Measurements from ENCODE around the gene CMIP.

The CMIP gene

DNA sequence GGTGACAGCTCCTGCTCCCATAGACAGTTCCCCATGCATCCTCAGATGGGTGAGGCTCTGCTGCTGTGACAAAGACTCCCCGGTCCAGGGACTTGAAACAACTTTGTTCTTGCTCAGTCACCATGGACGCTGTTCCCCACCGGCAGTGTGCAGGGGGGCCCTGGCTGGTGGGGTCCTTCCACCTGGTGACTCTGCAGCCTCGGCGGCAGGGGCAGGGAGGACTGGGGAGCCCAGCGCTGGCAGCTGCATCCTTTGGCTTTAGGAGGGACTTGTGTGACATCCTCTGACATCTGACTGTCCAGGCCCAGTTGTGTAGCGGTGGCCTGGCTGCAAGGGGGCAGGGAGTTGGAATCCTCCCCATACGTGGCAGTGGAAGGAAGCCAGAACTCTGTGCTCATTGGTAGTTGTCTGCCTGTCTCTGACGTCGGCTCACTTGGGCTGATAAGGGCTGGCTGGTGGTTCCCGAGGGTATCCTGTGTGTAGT, 107.3 kb downstream of the CMIP start:
- no peak for ATAC-seq
- H3K27ac Mint-ChIP-seq: peak overlapping the region; percentile 18
- no peak overlapping the region for H3K4me3 Mint-ChIP-seq
- H3K4me1 Mint-ChIP-seq: peaks cover 66% of the 10 kb centered on the region
- H3K27me3 Mint-ChIP-seq: no peaks in the 10 kb centered on the region
- peaks cover 19% of the 10 kb centered on the region for H3K36me3 Mint-ChIP-seq
- H3K9me3 Mint-ChIP-seq: no peaks in the 10 kb centered on the region

DNA sequence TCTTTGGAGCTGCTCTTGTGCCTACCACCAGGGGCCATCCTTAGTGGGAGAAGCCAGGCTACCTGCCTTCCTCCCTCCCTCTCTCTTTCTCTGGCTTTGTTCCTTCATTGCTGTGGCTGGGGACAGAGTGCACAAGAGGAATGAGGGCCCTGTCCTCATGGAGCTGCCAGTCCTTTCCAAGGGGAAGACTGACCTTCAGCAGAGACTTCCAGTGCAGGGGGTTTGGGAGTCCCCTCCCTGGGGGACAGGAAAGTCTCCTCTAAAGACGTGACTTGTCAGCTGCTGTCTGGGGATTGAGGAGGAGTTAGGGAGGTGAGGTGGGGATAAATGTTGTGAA, 108.1 kb downstream of the CMIP start:
- Mint-ChIP-seq H3K27ac (peak overlapping the region; percentile 18), H3K9me3 (no peaks in the 10 kb centered on the region), H3K4me3 (no peak overlapping the region), H3K36me3 (peaks cover 20% of the 10 kb centered on the region), H3K4me1 (peaks cover 62% of the 10 kb centered on the region), H3K27me3 (no peaks in the 10 kb centered on the region)
- ATAC-seq: no peak

DNA sequence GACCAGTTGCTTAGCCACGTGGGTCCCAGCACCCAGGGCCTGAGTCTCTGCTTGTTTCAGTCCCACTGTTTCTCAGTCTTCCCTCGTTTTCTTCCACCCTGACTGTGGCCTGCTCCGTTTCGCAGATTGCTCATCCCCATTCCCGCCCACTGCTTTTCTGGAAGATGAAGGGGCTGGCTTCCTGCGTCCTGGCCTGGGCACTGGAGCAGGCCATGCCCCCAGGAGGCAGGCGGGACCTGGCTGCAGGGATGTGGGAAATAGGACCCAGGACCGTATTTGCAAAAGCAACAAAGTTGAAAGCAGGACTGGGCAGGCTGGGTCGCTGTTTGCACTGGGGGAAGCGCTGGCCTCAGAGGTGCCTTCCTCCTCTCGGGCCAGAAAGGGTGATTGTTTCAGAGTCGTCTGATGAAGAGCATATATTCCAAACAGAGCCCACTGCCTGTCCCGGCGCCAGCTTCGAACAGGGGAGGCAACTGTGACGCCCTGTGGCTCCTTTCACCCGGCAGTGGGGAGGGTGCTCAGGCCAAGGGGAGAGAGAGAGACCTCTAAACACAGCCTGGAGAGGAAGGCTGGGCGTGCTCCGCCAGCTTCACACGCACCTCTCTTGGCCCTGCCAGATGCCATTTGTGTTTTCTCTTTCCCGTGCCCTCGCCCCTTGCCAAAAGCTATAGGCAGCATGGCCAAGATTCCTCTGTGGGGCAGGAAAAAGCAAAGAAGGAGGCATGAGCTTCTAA, 108.6 kb downstream of the CMIP start:
- peaks cover 25% of the 10 kb centered on the region for H3K36me3 Mint-ChIP-seq
- H3K27ac Mint-ChIP-seq: no peak overlapping the region
- H3K27me3 Mint-ChIP-seq: no peaks in the 10 kb centered on the region
- no peak for ATAC-seq
- no peaks in the 10 kb centered on the region for H3K9me3 Mint-ChIP-seq
- H3K4me1 Mint-ChIP-seq: peaks cover 67% of the 10 kb centered on the region
- H3K4me3 Mint-ChIP-seq: no peak overlapping the region

DNA sequence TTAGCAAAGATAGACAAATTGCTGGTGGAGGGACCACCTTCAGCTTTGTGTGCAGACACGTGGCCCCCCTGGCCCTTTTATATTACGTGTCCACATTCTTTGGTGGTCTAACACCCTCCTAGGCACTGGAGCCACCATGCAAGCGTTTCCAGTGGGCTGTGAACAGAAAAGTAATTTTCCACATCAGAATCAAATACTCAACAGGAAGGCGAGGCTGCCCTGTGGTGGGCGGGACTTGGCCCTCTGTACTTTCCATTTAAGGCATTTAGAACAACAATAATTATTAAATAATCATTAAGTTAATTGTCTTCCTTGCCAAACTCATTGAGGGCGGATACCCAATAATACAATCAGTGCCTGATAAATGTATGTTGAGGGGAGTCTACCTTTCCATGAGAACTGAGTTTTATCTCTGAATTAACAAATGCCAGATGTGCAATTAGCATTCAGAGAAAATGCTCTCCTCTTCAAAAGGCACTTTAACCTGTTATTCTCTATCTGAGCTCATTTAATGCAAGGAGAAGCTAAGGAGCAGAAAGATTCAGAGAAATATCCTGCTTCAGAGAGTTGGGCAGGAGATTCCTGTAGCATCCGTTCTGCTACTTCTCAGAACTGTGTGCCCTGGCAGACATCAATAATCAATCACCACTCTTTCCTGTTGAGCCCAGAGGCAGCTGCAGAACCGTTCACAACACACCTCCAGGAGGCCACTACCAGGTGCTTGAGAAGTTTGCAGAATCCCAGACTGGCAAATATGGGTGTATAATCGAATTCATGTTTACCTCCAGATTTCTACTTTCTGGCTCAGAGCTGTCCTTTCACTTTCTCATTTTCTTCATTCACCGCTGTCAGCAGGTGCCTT, 109.4 kb downstream of the CMIP start:
- Mint-ChIP-seq H3K27me3 (no peaks in the 10 kb centered on the region), H3K36me3 (peaks cover 25% of the 10 kb centered on the region), H3K4me1 (peaks cover 68% of the 10 kb centered on the region), H3K9me3 (no peaks in the 10 kb centered on the region), H3K27ac (no peak overlapping the region), H3K4me3 (no peak overlapping the region)
- no peak for ATAC-seq

DNA sequence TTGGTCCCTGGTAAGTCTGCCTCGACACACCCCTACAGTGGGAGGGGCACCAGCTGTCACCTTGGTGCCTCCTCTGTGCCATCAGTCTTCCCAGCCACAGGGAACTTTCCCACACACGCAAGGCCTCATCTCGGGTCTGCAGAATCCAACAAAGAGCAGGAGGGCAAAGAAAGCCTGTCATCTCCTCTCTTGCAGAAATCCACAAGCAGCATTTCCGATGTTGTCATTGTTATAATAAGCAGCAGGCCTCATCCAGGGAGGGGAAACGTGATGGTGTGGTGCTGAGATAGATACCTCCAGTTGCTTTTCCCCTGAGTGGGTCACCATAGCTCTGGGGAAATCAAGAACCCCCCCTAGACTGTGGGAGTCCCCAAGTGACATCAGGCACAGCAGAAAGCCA, 110.4 kb downstream of the CMIP start:
- ATAC-seq: no peak
- H3K9me3 Mint-ChIP-seq: no peaks in the 10 kb centered on the region
- peaks cover 61% of the 10 kb centered on the region for H3K4me1 Mint-ChIP-seq
- H3K27ac Mint-ChIP-seq: no peak overlapping the region
- no peaks in the 10 kb centered on the region for H3K27me3 Mint-ChIP-seq
- H3K36me3 Mint-ChIP-seq: peaks cover 25% of the 10 kb centered on the region
- H3K4me3 Mint-ChIP-seq: no peak overlapping the region

DNA sequence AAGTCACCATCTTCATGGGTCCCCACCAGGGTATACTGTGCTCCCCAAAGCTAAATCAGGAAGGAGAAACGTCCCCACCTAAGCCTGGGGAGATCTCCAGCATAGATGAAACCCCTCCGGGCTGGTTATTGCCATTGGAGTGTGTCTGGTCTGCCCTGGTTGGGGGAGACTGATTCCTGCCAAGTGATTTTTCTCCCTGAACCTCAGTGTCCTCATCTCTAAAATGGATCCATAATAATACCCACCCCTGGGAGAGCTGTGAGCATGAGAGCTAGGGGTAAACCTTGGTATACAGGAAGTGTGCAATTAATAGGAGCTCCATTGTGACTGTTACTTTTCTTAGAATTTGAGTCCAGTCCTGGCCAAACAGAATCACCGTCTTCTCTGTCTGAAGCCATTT, 111.1 kb downstream of the CMIP start:
- ATAC-seq: no peak
- Mint-ChIP-seq H3K9me3 (no peaks in the 10 kb centered on the region), H3K4me1 (peaks cover 57% of the 10 kb centered on the region), H3K27ac (no peak overlapping the region), H3K4me3 (no peak overlapping the region), H3K36me3 (peaks cover 22% of the 10 kb centered on the region), H3K27me3 (no peaks in the 10 kb centered on the region)

DNA sequence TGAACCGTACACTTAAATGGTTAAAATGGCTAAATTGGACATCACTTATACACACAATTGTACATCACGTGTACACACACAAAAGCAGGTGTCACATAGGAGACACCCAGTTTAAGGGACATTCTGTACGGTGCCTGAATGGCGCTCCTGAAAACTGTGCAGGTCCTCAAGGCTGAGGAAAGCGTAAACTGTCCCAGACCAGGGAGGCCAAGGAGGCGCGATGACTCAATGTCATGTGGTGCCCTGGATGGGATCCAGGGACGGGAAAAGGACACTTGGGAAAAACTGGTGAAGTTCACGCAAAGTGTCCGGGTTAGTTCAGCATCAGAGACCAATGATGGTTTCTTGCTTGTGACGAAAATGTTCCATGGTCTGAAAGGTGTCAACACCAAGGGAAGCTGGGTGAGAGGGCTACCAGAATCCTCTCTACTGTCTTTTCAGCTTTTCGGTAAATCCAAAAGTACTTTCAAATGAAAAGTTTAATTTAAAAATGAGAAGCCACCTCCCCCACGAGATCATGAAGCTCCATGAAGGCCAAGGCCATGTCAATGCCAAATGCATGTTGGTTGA, 112.2 kb downstream of the CMIP start:
- H3K4me1 Mint-ChIP-seq: peaks cover 57% of the 10 kb centered on the region
- no peaks in the 10 kb centered on the region for H3K9me3 Mint-ChIP-seq
- peaks cover 16% of the 10 kb centered on the region for H3K36me3 Mint-ChIP-seq
- no peak for ATAC-seq
- H3K27me3 Mint-ChIP-seq: no peaks in the 10 kb centered on the region
- H3K4me3 Mint-ChIP-seq: no peak overlapping the region
- no peak overlapping the region for H3K27ac Mint-ChIP-seq

DNA sequence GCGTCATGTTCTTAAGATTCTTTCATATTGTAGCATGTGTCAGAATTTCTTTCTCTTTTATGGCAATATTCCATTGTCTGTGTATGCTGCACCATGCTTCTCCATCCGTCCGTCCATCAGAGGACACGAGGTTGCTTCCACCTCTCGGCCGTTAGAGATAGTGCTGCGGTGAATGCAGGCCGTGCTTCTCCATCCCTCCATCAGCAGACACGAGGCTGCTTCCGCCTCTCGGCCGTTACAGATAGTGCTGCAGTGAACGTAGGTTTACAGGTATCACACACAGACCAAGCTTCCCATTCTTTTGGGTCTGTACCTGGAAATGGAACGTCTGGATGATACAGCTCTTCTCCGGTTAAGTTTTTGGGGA, 113.5 kb downstream of the CMIP start:
- Mint-ChIP-seq H3K27me3 (no peaks in the 10 kb centered on the region), H3K36me3 (peaks cover 16% of the 10 kb centered on the region), H3K9me3 (no peaks in the 10 kb centered on the region), H3K27ac (no peak overlapping the region), H3K4me1 (peaks cover 50% of the 10 kb centered on the region), H3K4me3 (no peak overlapping the region)
- no peak for ATAC-seq

DNA sequence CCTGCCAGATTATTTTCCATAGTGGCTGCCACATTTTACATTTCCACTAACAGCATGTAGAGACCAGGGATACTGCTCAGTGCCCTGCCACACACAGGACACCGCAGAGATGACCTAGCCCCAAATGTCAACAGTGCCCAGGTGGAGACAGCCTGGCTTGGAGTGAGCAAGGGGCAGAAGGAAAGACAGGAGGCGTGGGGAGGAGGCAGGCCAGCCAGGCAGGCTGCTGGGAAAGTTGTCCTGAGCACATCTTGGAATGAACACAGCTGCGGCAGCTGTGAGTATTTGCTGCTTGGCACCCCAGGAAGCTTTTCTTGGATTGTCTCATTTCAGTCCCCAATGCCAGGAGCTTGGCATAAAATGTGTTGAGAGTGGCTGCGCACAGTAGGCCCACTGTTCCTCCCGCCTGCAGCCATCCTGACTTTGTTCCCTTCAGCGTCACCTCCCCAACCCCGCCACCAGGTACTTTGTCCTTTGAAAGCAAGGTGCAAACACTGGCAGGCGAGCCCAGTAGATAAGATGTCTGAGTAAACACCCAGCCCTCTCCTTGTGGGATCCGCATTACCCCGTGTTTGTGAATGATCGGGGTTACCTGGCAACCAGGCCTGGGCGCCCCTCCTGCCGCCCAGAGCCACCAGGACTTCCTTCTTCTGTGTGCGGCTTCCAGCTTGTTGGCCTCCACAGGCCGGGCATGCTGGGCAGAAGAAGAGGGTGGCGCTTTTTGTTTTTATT, 114.0 kb downstream of the CMIP start:
- H3K4me3 Mint-ChIP-seq: no peak overlapping the region
- H3K27ac Mint-ChIP-seq: no peak overlapping the region
- ATAC-seq: no peak
- peaks cover 16% of the 10 kb centered on the region for H3K36me3 Mint-ChIP-seq
- peaks cover 45% of the 10 kb centered on the region for H3K4me1 Mint-ChIP-seq
- H3K27me3 Mint-ChIP-seq: no peaks in the 10 kb centered on the region
- H3K9me3 Mint-ChIP-seq: no peaks in the 10 kb centered on the region

DNA sequence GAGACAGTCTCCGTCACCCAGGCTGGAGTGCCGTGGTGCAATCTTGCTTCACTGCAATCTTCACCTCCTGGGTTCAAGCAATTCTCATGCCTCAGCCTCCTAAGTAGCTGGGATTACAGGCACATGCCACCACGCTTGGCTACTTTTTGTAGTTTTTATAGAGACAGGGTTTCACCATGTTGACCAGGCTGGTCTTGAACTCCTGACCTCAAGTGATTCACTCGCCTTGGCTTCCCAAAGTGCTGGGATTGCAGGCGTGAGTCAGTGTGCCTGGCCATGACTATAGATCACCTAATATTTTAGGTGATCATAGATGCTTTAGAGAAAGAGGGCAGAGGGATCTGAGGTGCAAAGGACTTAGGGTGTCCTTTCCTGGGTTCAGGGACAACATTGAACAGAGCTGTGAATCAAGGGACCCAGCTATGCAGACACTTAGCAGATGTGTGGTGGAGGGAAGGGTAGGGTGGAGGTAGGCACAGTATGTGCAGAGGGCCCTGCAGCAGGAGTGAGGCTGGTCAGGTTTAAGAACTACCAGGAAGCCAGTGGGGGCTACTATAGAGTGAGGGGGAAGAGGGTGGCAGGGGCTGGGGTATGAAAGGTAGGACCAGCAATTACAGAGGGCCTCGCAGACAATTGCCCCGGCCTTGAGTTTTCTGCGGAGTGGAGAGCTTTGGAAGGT, 116.5 kb downstream of the CMIP start:
- Mint-ChIP-seq H3K4me1 (peaks cover 39% of the 10 kb centered on the region), H3K27ac (no peak overlapping the region), H3K27me3 (no peaks in the 10 kb centered on the region), H3K36me3 (peaks cover 18% of the 10 kb centered on the region), H3K4me3 (no peak overlapping the region), H3K9me3 (no peaks in the 10 kb centered on the region)
- ATAC-seq: no peak

DNA sequence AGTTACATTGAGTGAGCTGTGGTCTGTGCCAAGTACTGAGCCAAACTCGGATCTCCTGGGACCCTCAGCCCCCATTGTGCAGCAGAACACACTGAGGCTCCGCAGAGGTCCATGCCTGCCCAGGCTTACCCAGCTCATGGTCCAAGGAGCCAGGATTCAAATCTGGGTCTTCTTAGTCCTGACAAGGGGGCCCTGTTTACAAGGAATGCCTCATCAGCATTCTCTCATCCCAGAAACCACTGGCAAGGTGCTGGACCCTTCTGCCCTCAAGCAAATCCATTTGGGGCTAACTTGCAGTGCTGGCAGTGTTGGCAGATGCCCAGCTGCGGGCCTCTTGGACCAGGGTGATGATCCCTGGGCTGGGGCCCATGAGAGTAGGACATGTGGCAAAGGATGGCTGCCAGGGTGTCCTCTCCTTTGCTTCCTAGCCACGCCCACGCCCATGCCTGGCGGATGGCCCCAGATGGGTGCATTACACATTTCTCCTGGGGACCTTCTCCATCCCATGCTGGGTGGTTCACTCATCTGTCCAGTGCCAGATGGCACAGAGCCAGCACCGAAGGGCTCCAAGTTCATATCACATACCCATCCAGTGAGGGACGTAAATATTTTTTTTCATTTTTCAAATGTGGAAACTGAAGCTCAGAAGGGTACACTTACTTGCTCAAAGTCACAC, 117.7 kb downstream of the CMIP start:
- peaks cover 35% of the 10 kb centered on the region for H3K4me1 Mint-ChIP-seq
- H3K27ac Mint-ChIP-seq: no peak overlapping the region
- no peak for ATAC-seq
- H3K36me3 Mint-ChIP-seq: peaks cover 12% of the 10 kb centered on the region
- H3K9me3 Mint-ChIP-seq: no peaks in the 10 kb centered on the region
- H3K27me3 Mint-ChIP-seq: no peaks in the 10 kb centered on the region
- no peak overlapping the region for H3K4me3 Mint-ChIP-seq

DNA sequence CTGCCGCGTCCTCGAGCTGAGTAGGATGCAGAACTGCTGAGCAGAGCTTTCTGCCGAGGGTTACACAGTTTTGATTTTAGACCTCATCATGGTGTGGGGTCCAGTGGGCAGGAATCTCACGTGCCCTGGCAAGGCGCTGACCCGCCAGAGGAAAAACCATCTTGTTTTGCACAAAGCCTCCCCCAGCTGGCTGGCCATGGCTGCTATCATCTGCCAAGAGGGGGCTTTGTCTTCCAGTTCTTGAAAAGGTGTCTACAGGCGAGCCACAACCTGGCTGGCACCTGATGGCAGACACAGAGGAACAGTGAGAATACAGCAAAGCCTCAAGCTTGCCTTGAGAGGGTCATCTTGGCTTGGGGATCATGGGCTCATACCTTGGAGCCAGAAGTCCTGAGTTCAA, 118.3 kb downstream of the CMIP start:
- Mint-ChIP-seq H3K4me3 (no peak overlapping the region), H3K27me3 (no peaks in the 10 kb centered on the region), H3K27ac (no peak overlapping the region), H3K36me3 (peaks cover 10% of the 10 kb centered on the region), H3K9me3 (no peaks in the 10 kb centered on the region), H3K4me1 (peaks cover 39% of the 10 kb centered on the region)
- no peak for ATAC-seq

DNA sequence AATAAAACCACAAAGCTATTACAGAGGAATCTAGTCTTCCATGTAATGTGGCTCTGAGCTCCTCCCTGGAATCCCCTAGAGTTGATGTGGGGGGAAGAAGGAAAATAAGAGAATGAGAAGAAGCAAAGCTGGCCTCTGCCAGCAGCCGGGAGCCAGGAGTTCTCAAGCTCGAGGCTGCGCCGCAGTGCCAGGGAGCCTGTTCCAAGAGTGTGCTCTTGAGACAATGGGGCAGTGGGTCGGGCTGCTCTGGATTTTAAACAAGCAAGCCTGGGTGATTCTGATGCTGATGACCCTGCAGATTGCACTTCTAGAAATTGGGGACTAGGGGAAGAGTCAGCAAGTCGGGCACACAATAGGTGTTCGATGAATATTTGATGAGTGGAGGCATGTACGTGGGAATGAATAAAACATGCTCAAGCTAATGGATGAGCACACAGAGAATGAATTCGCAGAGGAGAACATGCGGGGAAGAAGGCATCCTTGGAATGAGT, 119.9 kb downstream of the CMIP start:
- Mint-ChIP-seq H3K36me3 (peaks cover 6% of the 10 kb centered on the region), H3K4me3 (no peak overlapping the region), H3K27ac (no peak overlapping the region), H3K27me3 (no peaks in the 10 kb centered on the region), H3K9me3 (no peaks in the 10 kb centered on the region), H3K4me1 (peaks cover 46% of the 10 kb centered on the region)
- no peak for ATAC-seq

DNA sequence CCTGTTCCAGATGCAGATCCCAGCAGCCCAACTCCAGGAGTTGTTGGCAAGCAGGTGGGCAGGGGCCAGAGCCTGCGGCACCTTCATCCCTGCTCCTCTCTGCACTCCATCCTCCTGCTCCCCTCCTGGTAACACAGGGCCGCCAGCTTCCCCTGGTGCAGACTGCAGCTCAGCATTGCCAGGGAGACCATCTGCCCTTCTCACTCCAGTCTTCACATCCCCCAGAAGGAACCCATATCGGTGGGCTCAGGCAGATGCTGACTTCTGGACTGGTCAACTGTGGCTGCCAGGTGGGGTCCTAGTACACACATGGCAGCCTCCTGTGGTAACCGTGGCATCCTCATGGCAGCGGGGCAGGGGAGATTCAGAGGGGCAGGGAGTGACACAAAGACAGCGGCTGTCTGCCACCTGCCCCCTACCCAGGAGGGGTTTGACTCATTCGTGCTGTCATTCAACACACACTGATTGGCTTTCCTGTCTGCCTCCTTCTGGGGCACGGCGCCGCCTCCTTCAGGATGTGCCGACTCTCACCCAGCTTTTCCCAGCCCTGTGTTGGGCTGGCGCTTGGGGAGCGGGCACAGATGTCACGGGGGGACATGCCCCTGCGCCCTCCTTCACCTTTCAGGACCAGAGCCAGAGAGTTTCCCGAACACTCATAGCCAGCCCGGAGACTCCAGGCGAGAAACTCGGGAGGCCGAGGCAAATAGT, 120.9 kb downstream of the CMIP start:
- peaks cover 6% of the 10 kb centered on the region for H3K36me3 Mint-ChIP-seq
- peak; percentile 8 for ATAC-seq
- no peak overlapping the region for H3K4me3 Mint-ChIP-seq
- H3K9me3 Mint-ChIP-seq: no peaks in the 10 kb centered on the region
- H3K27ac Mint-ChIP-seq: no peak overlapping the region
- no peaks in the 10 kb centered on the region for H3K27me3 Mint-ChIP-seq
- peaks cover 49% of the 10 kb centered on the region for H3K4me1 Mint-ChIP-seq
